ENCODE data around the gene MAD2L2. TPM values are rescaled to one million over a fixed set of nuclear protein-coding genes. Genes with fewer than 3 reads are reported as not detected.
A peak's percentile ranks its signal among the peaks of the same experiment; 100 is the strongest.

Gene MAD2L2
- total RNA-seq, 1 experiment from 2014 or later: 283 TPM

DNA sequence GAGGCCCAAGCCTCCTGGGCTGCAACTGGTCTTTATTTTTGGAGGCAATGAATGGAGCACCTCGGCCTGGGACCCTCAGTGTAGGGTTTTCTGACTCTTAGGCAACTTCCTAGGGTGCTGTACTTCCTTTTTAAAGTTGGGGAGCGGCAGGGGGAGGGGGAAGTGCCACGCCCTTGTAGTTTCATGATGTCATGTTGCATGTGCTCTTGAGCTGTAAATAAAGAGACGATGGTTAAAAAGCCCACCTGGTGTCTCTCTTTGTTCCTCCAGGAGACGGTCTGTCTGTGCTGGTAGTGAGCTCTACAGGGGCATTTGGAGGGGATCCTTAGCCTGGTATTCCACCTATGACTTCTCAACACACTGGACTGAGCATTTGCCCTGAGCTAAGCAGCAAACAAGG lies 44.7 kb upstream of the MAD2L2 start:
- Mint-ChIP-seq H3K4me1 (peaks cover 37% of the 10 kb centered on the region), H3K4me3 (no peak overlapping the region), H3K27me3 (ENCODE audit: low read depth) (no peaks in the 10 kb centered on the region), H3K9me3 (no peaks in the 10 kb centered on the region), H3K36me3 (no peaks in the 10 kb centered on the region), H3K27ac (peak overlapping the region; percentile 29)
- TF ChIP-seq TP53 (CRISPR knock-in tag; IDR thresholded peaks at IDR 0.05) (no peak), ESRRA (CRISPR knock-in tag; IDR thresholded peaks at IDR 0.05; ENCODE audit: borderline replicate concordance) (no peak), TCF7 (CRISPR knock-in tag; IDR thresholded peaks at IDR 0.05; ENCODE audit: low read depth) (no peak), OVOL2 (CRISPR knock-in tag; IDR thresholded peaks at IDR 0.05; ENCODE audit: borderline replicate concordance) (no peak), ZNF512 (CRISPR knock-in tag; IDR thresholded peaks at IDR 0.05; ENCODE audit: borderline replicate concordance) (no peak), IRF2 (CRISPR knock-in tag; IDR thresholded peaks at IDR 0.05; ENCODE audit: borderline replicate concordance, low read depth) (no peak), MXD4 (CRISPR knock-in tag; IDR thresholded peaks at IDR 0.05; ENCODE audit: borderline replicate concordance) (no peak), RORB (CRISPR knock-in tag; IDR thresholded peaks at IDR 0.05) (no peak), ZNF425 (CRISPR knock-in tag; conservative IDR thresholded peaks at IDR 0.05) (no peak), ZNF219 (CRISPR knock-in tag; IDR thresholded peaks at IDR 0.05; ENCODE audit: borderline replicate concordance) (no peak)
- TF ChIP-seq, protein P1, sequence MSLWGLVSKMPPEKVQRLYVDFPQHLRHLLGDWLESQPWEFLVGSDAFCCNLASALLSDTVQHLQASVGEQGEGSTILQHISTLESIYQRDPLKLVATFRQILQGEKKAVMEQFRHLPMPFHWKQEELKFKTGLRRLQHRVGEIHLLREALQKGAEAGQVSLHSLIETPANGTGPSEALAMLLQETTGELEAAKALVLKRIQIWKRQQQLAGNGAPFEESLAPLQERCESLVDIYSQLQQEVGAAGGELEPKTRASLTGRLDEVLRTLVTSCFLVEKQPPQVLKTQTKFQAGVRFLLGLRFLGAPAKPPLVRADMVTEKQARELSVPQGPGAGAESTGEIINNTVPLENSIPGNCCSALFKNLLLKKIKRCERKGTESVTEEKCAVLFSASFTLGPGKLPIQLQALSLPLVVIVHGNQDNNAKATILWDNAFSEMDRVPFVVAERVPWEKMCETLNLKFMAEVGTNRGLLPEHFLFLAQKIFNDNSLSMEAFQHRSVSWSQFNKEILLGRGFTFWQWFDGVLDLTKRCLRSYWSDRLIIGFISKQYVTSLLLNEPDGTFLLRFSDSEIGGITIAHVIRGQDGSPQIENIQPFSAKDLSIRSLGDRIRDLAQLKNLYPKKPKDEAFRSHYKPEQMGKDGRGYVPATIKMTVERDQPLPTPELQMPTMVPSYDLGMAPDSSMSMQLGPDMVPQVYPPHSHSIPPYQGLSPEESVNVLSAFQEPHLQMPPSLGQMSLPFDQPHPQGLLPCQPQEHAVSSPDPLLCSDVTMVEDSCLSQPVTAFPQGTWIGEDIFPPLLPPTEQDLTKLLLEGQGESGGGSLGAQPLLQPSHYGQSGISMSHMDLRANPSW (CRISPR knock-in tag; conservative IDR thresholded peaks at IDR 0.05; ENCODE audit: low read depth): no peak
- TF ChIP-seq, protein P2, sequence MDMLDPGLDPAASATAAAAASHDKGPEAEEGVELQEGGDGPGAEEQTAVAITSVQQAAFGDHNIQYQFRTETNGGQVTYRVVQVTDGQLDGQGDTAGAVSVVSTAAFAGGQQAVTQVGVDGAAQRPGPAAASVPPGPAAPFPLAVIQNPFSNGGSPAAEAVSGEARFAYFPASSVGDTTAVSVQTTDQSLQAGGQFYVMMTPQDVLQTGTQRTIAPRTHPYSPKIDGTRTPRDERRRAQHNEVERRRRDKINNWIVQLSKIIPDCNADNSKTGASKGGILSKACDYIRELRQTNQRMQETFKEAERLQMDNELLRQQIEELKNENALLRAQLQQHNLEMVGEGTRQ (CRISPR knock-in tag; IDR thresholded peaks at IDR 0.05): no peak
- TF ChIP-seq, protein P3, sequence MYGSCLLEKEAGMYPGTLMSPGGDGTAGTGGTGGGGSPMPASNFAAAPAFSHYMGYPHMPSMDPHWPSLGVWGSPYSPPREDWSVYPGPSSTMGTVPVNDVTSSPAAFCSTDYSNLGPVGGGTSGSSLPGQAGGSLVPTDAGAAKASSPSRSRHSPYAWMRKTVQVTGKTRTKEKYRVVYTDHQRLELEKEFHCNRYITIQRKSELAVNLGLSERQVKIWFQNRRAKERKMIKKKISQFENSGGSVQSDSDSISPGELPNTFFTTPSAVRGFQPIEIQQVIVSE (CRISPR knock-in tag; IDR thresholded peaks at IDR 0.05; ENCODE audit: borderline replicate concordance): no peak
- TF ChIP-seq, protein P4, sequence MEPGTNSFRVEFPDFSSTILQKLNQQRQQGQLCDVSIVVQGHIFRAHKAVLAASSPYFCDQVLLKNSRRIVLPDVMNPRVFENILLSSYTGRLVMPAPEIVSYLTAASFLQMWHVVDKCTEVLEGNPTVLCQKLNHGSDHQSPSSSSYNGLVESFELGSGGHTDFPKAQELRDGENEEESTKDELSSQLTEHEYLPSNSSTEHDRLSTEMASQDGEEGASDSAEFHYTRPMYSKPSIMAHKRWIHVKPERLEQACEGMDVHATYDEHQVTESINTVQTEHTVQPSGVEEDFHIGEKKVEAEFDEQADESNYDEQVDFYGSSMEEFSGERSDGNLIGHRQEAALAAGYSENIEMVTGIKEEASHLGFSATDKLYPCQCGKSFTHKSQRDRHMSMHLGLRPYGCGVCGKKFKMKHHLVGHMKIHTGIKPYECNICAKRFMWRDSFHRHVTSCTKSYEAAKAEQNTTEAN (CRISPR knock-in tag; IDR thresholded peaks at IDR 0.05): no peak
- TF ChIP-seq, protein P5, sequence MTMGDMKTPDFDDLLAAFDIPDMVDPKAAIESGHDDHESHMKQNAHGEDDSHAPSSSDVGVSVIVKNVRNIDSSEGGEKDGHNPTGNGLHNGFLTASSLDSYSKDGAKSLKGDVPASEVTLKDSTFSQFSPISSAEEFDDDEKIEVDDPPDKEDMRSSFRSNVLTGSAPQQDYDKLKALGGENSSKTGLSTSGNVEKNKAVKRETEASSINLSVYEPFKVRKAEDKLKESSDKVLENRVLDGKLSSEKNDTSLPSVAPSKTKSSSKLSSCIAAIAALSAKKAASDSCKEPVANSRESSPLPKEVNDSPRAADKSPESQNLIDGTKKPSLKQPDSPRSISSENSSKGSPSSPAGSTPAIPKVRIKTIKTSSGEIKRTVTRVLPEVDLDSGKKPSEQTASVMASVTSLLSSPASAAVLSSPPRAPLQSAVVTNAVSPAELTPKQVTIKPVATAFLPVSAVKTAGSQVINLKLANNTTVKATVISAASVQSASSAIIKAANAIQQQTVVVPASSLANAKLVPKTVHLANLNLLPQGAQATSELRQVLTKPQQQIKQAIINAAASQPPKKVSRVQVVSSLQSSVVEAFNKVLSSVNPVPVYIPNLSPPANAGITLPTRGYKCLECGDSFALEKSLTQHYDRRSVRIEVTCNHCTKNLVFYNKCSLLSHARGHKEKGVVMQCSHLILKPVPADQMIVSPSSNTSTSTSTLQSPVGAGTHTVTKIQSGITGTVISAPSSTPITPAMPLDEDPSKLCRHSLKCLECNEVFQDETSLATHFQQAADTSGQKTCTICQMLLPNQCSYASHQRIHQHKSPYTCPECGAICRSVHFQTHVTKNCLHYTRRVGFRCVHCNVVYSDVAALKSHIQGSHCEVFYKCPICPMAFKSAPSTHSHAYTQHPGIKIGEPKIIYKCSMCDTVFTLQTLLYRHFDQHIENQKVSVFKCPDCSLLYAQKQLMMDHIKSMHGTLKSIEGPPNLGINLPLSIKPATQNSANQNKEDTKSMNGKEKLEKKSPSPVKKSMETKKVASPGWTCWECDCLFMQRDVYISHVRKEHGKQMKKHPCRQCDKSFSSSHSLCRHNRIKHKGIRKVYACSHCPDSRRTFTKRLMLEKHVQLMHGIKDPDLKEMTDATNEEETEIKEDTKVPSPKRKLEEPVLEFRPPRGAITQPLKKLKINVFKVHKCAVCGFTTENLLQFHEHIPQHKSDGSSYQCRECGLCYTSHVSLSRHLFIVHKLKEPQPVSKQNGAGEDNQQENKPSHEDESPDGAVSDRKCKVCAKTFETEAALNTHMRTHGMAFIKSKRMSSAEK (CRISPR knock-in tag; IDR thresholded peaks at IDR 0.05; ENCODE audit: borderline replicate concordance): no peak
- ATAC-seq (peak; percentile 37), DNase-seq (ENCODE audit: low spot score) (no peak)
- ChIA-PET POLR2A (interaction anchor here (0.8 kb wide), 1 partner anchor 44 kb away, joined by 3 read pairs; no protein-coding TSS in a partner anchor), CTCF (interaction anchor here (0.7 to 2.9 kb wide), 11 partner anchors 14 to 80 kb away, joined by 3 to 15 read pairs (median 8); partner anchors contain the start of genes FBXO44 and FBXO6)
